CD14-positive monocyte (primary cell): ENCODE data around the gene ARFGEF2. TPM values are rescaled to one million over a fixed set of nuclear protein-coding genes. Genes with fewer than 3 reads are reported as not detected.

Source experiments
- DNase-seq, 3 donors: peaks; one replicate each; pipeline ENCODE4 v3.0.0-alpha.2; 2011 to 2022
- H2AFZ ChIP-seq: 2 replicates; pipeline ENCODE4 v1.6.0; 2012; ENCODE audit warnings: mild to moderate bottlenecking, low read depth, low read length, inconsistent platforms; ENCODE audit not compliant: insufficient read depth, poor library complexity, severe bottlenecking
- H3K27ac ChIP-seq, 2 donors: 1 replicate in 1 of 2; 2 replicates in 1 of 2; pipeline ENCODE4 v1.5.1; 2012 to 2013; ENCODE audit warnings: low read length in 2 of 2, control low read depth in 1 of 2, inconsistent platforms in 1 of 2, low read depth in 1 of 2, mild to moderate bottlenecking in 1 of 2
- H3K27me3 ChIP-seq, 2 donors: one replicate each; pipeline versions ENCODE4 v1.6.0 to v1.6.1; 2011 to 2013; ENCODE audit warnings: low read length in 2 of 2; ENCODE audit not compliant: control insufficient read depth in 2 of 2, insufficient read depth in 2 of 2
- H3K36me3 ChIP-seq, 2 donors: replicated peaks in 1 of 2; 1 replicate in 1 of 2; 2 replicates in 1 of 2; pipeline versions ENCODE4 v1.5.1 to v1.6.1; 2012 to 2013; ENCODE audit warnings: low read length in 2 of 2, control low read depth in 1 of 2, inconsistent platforms in 1 of 2, mild to moderate bottlenecking in 1 of 2; ENCODE audit not compliant: insufficient read depth in 2 of 2, control insufficient read depth in 1 of 2
- H3K4me1 ChIP-seq, 2 donors: 1 replicate in 1 of 2; 2 replicates in 1 of 2; pipeline versions ENCODE4 v1.5.1 to v1.6.1; 2012 to 2013; ENCODE audit warnings: low read length in 2 of 2, control low read depth in 1 of 2, inconsistent platforms in 1 of 2, mild to moderate bottlenecking in 1 of 2, moderate library complexity in 1 of 2; ENCODE audit not compliant: insufficient read depth in 2 of 2, control insufficient read depth in 1 of 2
- H3K4me2 ChIP-seq: replicated peaks from 2 replicates; pipeline ENCODE3; 2012; ENCODE audit warnings: low read length, moderate library complexity, mild to moderate bottlenecking; ENCODE audit not compliant: poor library complexity, severe bottlenecking; ENCODE audit errors: extremely low read depth
- H3K4me3 ChIP-seq, 3 experiments: fragments of 200-600 bp in 1 of 3; sonication (generic) in 1 of 3; replicated peaks in 1 of 3; 1 replicate in 2 of 3; 2 replicates in 1 of 3; pipeline ENCODE4 v1.5.1; 2011 to 2013; ENCODE audit warnings: low read length in 3 of 3, mild to moderate bottlenecking in 3 of 3, control low read depth in 2 of 3, low read depth in 2 of 3, inconsistent platforms in 1 of 3, moderate library complexity in 1 of 3
- H3K79me2 ChIP-seq: 2 replicates; pipeline ENCODE4 v1.6.0; 2012; ENCODE audit warnings: mild to moderate bottlenecking, control low read depth, inconsistent platforms, low read length, moderate library complexity; ENCODE audit not compliant: insufficient read depth
- H3K9ac ChIP-seq: 2 replicates; pipeline ENCODE4 v1.6.0; 2017; ENCODE audit warnings: low read length, mild to moderate bottlenecking; ENCODE audit not compliant: insufficient read depth, poor library complexity, severe bottlenecking
- H3K9me3 ChIP-seq, 2 donors: replicated peaks in 1 of 2; 1 replicate in 1 of 2; 2 replicates in 1 of 2; pipeline versions ENCODE4 v1.5.1 to v1.6.1; 2012 to 2013; ENCODE audit warnings: low read length in 2 of 2, control low read depth in 1 of 2; ENCODE audit not compliant: control insufficient read depth in 1 of 2, insufficient read depth in 1 of 2
- H4K20me1 ChIP-seq: 2 replicates; pipeline ENCODE4 v1.6.0; 2012; ENCODE audit warnings: mild to moderate bottlenecking, low read length, control low read depth, moderate library complexity; ENCODE audit not compliant: insufficient read depth
- H3K27ac Mint-ChIP-seq, 7 donors: one replicate each; pipeline ENCODE4 v1.8.0; 2020; ENCODE audit warnings: mild to moderate bottlenecking in 7 of 7, mixed read lengths in 7 of 7, moderate library complexity in 6 of 7, inconsistent platforms in 2 of 7
- H3K27me3 Mint-ChIP-seq, 3 donors: one replicate each; pipeline ENCODE4 v1.8.0; 2021 to 2022; ENCODE audit warnings: low read depth in 3 of 3, mild to moderate bottlenecking in 3 of 3, mixed read lengths in 3 of 3, moderate library complexity in 3 of 3, inconsistent platforms in 1 of 3
- H3K36me3 Mint-ChIP-seq, 2 donors: one replicate each; pipeline ENCODE4 v1.8.0; 2020; ENCODE audit warnings: mixed read lengths in 2 of 2, inconsistent platforms in 1 of 2, mild to moderate bottlenecking in 1 of 2
- H3K4me1 Mint-ChIP-seq: one replicate; pipeline ENCODE4 v1.8.0; 2020; ENCODE audit warnings: mild to moderate bottlenecking, mixed read lengths
- H3K4me3 Mint-ChIP-seq, 2 donors: one replicate each; pipeline ENCODE4 v1.8.0; 2020; ENCODE audit warnings: mild to moderate bottlenecking in 2 of 2, mixed read lengths in 2 of 2, moderate library complexity in 1 of 2
- H3K9me3 Mint-ChIP-seq, 7 donors: one replicate each; pipeline ENCODE4 v1.8.0; 2020 to 2022; ENCODE audit warnings: mixed read lengths in 7 of 7, mild to moderate bottlenecking in 6 of 7, moderate library complexity in 6 of 7, inconsistent platforms in 2 of 7
- WGBS: methylation state at CpG from one replicate; pipeline ENCODE4 v1.1.5; 2013; ENCODE audit warnings: missing lambda C conversion rate; ENCODE audit not compliant: insufficient coverage; 5-methylcytosine and 5-hydroxymethylcytosine counted together
- intact Hi-C, 2 donors: fragments of 100-400 bp; cut with micrococcal nuclease; formaldehyde crosslinking; loops; one replicate each; pipeline versions ENCODE4 v1.15.0 to v1.15.1; 2023
- polyA plus RNA-seq, 3 donors: library from polyadenylated mRNA; depleted of rRNA in 1 of 3; unstranded in 2 of 3; stranded (reverse) in 1 of 3; fragments of 300-500 nt in 2 of 3; fragments of >200 nt in 1 of 3; fragmentation: Illumina TruSeq in 2 of 3; gene quantifications; 1 replicate in 2 of 3; 2 replicates in 1 of 3; pipeline ENCODE4 v1.2.3, GENCODE V29; 2012 to 2021
- TF ChIP-seq, protein P1 (sequence below): fragments of 200-600 bp; IDR thresholded peaks from one replicate; pipeline ENCODE4 v1.8.0; 2022; ENCODE audit warnings: antibody characterized with exemption, mild to moderate bottlenecking

The ARFGEF2 gene
- polyA plus RNA-seq, 3 donors = 4.6 to 10.9 (median 5.5) TPM

DNA sequence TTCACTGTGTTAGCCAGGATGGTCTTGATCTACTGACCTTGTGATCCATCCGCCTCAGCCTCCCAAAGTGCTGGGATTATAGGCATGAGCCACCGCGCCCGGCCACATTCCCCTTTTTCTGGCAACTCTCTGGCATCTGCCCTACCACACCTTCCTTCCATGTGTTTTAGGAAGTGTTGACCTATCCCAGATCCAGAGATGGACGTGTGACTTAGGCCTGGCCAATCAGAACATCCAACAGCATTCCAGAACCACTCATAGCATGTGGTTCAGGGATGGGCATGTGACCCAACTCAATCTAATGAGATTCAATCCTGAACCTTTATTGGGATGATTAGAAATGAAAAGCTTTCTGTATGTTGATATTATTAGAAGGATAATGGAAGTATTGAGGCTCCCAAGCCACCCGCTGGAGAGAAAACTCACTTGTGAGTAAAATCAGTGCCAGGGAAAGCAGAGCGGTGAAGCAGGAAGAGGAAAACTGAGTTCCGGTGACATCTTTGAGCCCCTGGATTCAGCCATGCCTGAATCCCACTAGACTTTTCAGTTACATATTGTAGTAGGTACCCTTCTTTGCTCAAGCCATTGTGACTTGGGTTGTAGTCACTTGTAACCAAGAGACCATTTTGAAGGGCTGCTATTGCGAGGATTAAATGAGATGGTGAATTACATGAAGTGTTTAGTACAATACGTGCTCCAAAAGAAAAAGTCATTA is 42.8 kb upstream of the ARFGEF2 start:
- Mint-ChIP-seq H3K27ac (peak overlapping the region in 2 of 7 donors; percentile 24 to 45), H3K4me3 (no peak overlapping the region), H3K27me3 (no peaks in the 10 kb centered on the region), H3K36me3 (no peaks in the 10 kb centered on the region), H3K4me1 (peaks cover 45% of the 10 kb centered on the region), H3K9me3 (peaks cover 0 to 6% (median 0%) of the 10 kb centered on the region in 7 donors)
- no peaks in the 10 kb centered on the region for H3K27me3 ChIP-seq
- no peaks in the 10 kb centered on the region for H3K36me3 ChIP-seq
- H3K79me2 ChIP-seq = no peaks in the 10 kb centered on the region
- H3K4me3 ChIP-seq = no peak overlapping the region
- TF ChIP-seq, protein P1, sequence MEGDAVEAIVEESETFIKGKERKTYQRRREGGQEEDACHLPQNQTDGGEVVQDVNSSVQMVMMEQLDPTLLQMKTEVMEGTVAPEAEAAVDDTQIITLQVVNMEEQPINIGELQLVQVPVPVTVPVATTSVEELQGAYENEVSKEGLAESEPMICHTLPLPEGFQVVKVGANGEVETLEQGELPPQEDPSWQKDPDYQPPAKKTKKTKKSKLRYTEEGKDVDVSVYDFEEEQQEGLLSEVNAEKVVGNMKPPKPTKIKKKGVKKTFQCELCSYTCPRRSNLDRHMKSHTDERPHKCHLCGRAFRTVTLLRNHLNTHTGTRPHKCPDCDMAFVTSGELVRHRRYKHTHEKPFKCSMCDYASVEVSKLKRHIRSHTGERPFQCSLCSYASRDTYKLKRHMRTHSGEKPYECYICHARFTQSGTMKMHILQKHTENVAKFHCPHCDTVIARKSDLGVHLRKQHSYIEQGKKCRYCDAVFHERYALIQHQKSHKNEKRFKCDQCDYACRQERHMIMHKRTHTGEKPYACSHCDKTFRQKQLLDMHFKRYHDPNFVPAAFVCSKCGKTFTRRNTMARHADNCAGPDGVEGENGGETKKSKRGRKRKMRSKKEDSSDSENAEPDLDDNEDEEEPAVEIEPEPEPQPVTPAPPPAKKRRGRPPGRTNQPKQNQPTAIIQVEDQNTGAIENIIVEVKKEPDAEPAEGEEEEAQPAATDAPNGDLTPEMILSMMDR = no peak
- no peak overlapping the region for H3K4me2 ChIP-seq
- no peak for DNase-seq
- WGBS = 93% methylated on average over 2 of the region's 10 CpGs
- H2AFZ ChIP-seq = no peak overlapping the region
- intact Hi-C loops = no loop called here
- H3K9me3 ChIP-seq = no peaks in the 10 kb centered on the region
- no peaks in the 10 kb centered on the region for H4K20me1 ChIP-seq
- H3K9ac ChIP-seq = no peak overlapping the region
- peaks cover 35 to 63% of the 10 kb centered on the region in 2 donors for H3K4me1 ChIP-seq
- H3K27ac ChIP-seq = no peak overlapping the region

DNA sequence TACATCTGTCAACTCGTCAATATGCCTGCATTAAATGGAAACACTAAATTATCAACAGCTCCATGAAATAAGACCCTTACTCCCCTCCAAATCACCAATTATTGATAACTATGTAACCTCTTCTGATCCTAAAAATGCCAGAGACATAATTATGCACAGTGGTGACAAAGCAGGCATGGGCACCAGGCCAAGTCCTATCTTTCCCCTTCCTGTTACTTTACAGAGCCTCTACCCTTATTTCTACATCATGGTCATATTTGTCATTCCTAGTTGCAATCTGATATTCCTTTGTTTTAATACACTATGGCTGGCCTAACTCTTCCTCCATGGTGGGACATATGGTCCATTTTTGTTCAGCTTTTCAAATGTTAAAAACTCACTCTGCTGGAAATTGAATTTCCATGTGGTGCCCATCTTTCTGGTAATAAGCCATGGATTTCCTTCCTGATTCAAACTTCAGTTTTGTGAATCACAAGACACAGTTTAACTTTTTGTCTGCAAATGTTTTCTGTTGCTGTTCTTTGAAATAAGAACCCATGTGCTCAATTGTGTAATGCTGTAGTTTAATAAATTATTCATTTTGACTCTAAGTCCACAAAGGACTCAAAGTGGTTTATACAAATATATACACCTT is 41.8 kb upstream of the ARFGEF2 start:
- H3K9me3 Mint-ChIP-seq = peaks cover 0 to 6% (median 0%) of the 10 kb centered on the region in 7 donors
- no peaks in the 10 kb centered on the region for H4K20me1 ChIP-seq
- DNase-seq = peak; percentile 53 to 76 (median 66)
- peak overlapping the region; percentile 14 to 83 (median 36) for H3K27ac Mint-ChIP-seq
- 71% methylated on average over 1 of the region's 1 CpG for WGBS
- intact Hi-C loops = no loop called here
- TF ChIP-seq, protein P1 = no peak
- H3K9me3 ChIP-seq = no peaks in the 10 kb centered on the region
- H3K4me1 Mint-ChIP-seq = peaks cover 36% of the 10 kb centered on the region
- H3K27me3 ChIP-seq = no peaks in the 10 kb centered on the region
- H3K36me3 ChIP-seq = no peaks in the 10 kb centered on the region
- H3K4me1 ChIP-seq = peaks cover 30 to 52% of the 10 kb centered on the region in 2 donors
- no peak overlapping the region for H3K4me3 ChIP-seq
- peak overlapping the region in 1 of 2 donors; percentile 42 for H3K27ac ChIP-seq
- H2AFZ ChIP-seq = no peak overlapping the region
- H3K4me3 Mint-ChIP-seq = no peak overlapping the region
- H3K9ac ChIP-seq = no peak overlapping the region
- no peaks in the 10 kb centered on the region for H3K79me2 ChIP-seq
- H3K27me3 Mint-ChIP-seq = no peaks in the 10 kb centered on the region
- no peaks in the 10 kb centered on the region for H3K36me3 Mint-ChIP-seq
- no peak overlapping the region for H3K4me2 ChIP-seq
